SU-DHL-6 (cell line): ENCODE measurements around the gene JTB.

Experiments used
- H2AFZ ChIP-seq: fragments of 200-600 bp; sonication (generic); 2 replicates; pipeline ENCODE4 v1.6.1; 2014; ENCODE audit warnings: low read depth, mild to moderate bottlenecking, moderate library complexity, mixed read lengths, antibody characterized with exemption, low read length; ENCODE audit not compliant: severe bottlenecking
- H3F3A ChIP-seq: fragments of 200-600 bp; shearing (Covaris generic); 2 replicates; pipeline ENCODE4 v1.6.0; 2016; ENCODE audit warnings: antibody characterized with exemption, mild to moderate bottlenecking; ENCODE audit not compliant: insufficient read depth
- H3K27ac ChIP-seq: fragments of 200-600 bp; sonication (generic); 2 replicates; pipeline ENCODE4 v1.5.1; 2016; ENCODE audit warnings: low read depth, mild to moderate bottlenecking, low read length, moderate library complexity, mixed read lengths
- H3K27me3 ChIP-seq: fragments of 200-600 bp; sonication (generic), shearing (Covaris generic); 2 replicates; pipeline ENCODE4 v1.6.0; 2014; ENCODE audit warnings: mild to moderate bottlenecking, low read length
- H3K36me3 ChIP-seq: fragments of 200-600 bp; sonication (generic); 2 replicates; pipeline ENCODE4 v1.6.1; 2014; ENCODE audit warnings: mild to moderate bottlenecking, low read length, mixed read lengths
- H3K4me2 ChIP-seq: fragments of 300-600, 200-600 bp; shearing (Covaris generic), sonication (generic); 2 replicates; pipeline ENCODE4 v1.6.0; 2014; ENCODE audit warnings: low read length, low read depth, mild to moderate bottlenecking; ENCODE audit not compliant: poor library complexity, severe bottlenecking
- H3K4me3 ChIP-seq: fragments of 200-600 bp; sonication (generic); 2 replicates; pipeline ENCODE4 v1.5.1; 2014; ENCODE audit warnings: antibody characterized with exemption, low read length, mild to moderate bottlenecking, mixed read lengths; ENCODE audit not compliant: insufficient read depth, poor library complexity, severe bottlenecking
- H3K79me2 ChIP-seq: fragments of 200-600 bp; sonication (generic); 2 replicates; pipeline ENCODE4 v1.6.1; 2014; ENCODE audit warnings: mild to moderate bottlenecking, low read length, moderate library complexity; ENCODE audit not compliant: insufficient read depth
- H3K9ac ChIP-seq: fragments of 200-600 bp; sonication (generic); 2 replicates; pipeline ENCODE4 v1.7.0; 2014; ENCODE audit warnings: mild to moderate bottlenecking, low read length
- H3K9me2 ChIP-seq: fragments of 200-600 bp; sonication (generic); replicated peaks from 2 replicates; pipeline ENCODE4 v1.6.1; 2014; ENCODE audit warnings: low read length; ENCODE audit not compliant: insufficient read depth
- H3K9me3 ChIP-seq: fragments of 200-600 bp; sonication (generic); 2 replicates; pipeline ENCODE4 v1.6.1; 2014; ENCODE audit warnings: low read length, mixed read lengths; ENCODE audit not compliant: insufficient read depth
- H4K20me1 ChIP-seq: fragments of 200-600 bp; sonication (generic); 2 replicates; pipeline ENCODE4 v1.6.1; 2014; ENCODE audit warnings: low read depth, mild to moderate bottlenecking, antibody characterized with exemption, low read length, moderate library complexity, mixed read lengths
- EZH2phosphoT487 ChIP-seq: fragments of 200-600 bp; sonication (generic), shearing (Covaris generic); conservative IDR thresholded peaks from 2 replicates; pipeline ENCODE4 v1.6.1; 2018; ENCODE audit warnings: mild to moderate bottlenecking, antibody characterized with exemption, low read length, moderate library complexity, mixed read lengths
- TF ChIP-seq, protein P1 (sequence below): fragments of 200-600 bp; sonication (generic); IDR thresholded peaks from one replicate; pipeline ENCODE4 v1.5.1; 2017; ENCODE audit warnings: antibody characterized with exemption, mild to moderate bottlenecking, low read length, moderate library complexity; ENCODE audit not compliant: insufficient read depth, poor library complexity, severe bottlenecking

JTB gene

GRCh38 chr1:153929426-153929825, 48.0 kb downstream of the JTB start:
- H3K27ac ChIP-seq, result no peak overlapping the region
- H3K36me3 ChIP-seq, result no peaks in the 10 kb centered on the region
- no peak overlapping the region for H3K4me2 ChIP-seq

DNA sequence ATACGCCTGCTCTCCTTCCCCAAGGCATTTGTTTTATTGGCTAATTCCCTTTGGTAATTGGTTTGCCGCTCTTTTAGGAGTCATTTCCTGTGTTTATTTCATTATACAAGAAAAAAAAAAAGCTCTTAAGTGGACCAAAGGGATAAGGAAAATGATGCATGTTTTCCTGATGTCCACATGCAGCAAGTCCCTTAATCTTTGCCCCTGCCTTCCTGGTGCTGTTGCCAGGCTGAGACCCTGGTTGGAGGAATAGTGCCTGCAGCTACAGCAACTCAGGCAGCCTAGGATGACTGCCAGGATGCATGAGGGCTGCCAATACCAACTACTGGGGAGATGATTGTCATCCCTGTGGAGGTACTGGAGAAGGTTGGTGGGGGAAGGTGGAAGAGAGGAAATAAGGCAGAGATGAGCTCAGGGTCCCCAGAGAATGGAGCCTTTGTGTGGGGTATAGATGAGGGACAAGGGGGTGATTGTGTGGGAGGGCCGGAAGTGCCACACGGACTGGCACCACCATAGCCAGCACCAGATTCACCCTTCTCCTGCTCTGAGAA, 48.6 kb downstream of the JTB start:
- Histone ChIP-seq H3K4me2 (no peak overlapping the region), H2AFZ (no peak overlapping the region), H3K27me3 (no peaks in the 10 kb centered on the region), H3K36me3 (no peaks in the 10 kb centered on the region), H3K4me3 (no peak overlapping the region), H3K27ac (no peak overlapping the region; the same call in 1 of the 2 replicates), H3K9ac (no peak overlapping the region), H3K9me3 (no peaks in the 10 kb centered on the region), H3K9me2 (no peaks in the 10 kb centered on the region), H3K79me2 (no peaks in the 10 kb centered on the region; the same call in 1 of the 2 replicates), H4K20me1 (no peaks in the 10 kb centered on the region), H3F3A (peaks cover 20% of the 10 kb centered on the region)
- TF ChIP-seq, protein P1, sequence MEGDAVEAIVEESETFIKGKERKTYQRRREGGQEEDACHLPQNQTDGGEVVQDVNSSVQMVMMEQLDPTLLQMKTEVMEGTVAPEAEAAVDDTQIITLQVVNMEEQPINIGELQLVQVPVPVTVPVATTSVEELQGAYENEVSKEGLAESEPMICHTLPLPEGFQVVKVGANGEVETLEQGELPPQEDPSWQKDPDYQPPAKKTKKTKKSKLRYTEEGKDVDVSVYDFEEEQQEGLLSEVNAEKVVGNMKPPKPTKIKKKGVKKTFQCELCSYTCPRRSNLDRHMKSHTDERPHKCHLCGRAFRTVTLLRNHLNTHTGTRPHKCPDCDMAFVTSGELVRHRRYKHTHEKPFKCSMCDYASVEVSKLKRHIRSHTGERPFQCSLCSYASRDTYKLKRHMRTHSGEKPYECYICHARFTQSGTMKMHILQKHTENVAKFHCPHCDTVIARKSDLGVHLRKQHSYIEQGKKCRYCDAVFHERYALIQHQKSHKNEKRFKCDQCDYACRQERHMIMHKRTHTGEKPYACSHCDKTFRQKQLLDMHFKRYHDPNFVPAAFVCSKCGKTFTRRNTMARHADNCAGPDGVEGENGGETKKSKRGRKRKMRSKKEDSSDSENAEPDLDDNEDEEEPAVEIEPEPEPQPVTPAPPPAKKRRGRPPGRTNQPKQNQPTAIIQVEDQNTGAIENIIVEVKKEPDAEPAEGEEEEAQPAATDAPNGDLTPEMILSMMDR, result no peak
- no peak for TF ChIP-seq EZH2phosphoT487

More at GRCh38 chr1:153929426-153929825, 48.0 kb downstream of the JTB start:
- H4K20me1 ChIP-seq, result no peaks in the 10 kb centered on the region
- peaks cover 20% of the 10 kb centered on the region for H3F3A ChIP-seq
- no peak overlapping the region for H3K9ac ChIP-seq
- no peak for TF ChIP-seq EZH2phosphoT487
- TF ChIP-seq, protein P1, result no peak
- no peaks in the 10 kb centered on the region for H3K79me2 ChIP-seq
- H3K9me2 ChIP-seq, result no peaks in the 10 kb centered on the region
- no peaks in the 10 kb centered on the region for H3K9me3 ChIP-seq
- H3K4me3 ChIP-seq, result no peak overlapping the region
- no peak overlapping the region for H2AFZ ChIP-seq
- H3K27me3 ChIP-seq, result no peaks in the 10 kb centered on the region

DNA sequence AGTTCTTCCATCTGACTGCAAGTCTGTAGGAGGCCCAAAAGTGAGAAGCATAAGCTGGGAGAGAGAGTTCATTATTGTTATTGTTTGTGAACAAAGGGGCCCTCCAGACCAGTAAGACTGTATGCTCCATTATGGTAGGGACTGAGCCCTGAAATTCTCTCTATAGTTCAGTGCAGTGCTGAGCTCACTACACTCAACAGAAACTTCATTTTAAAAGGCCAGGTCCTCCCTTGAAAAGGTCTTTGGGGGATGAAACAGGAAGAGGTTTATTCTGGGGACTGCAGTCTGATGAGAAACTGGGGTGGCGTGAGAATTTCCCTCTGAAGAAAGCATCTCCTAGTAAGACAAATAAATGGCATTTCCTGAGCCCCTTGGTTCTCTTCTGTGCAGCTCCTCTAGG, 49.2 kb downstream of the JTB start:
- H3K79me2 ChIP-seq, result no peaks in the 10 kb centered on the region; the same call in 1 of the 2 replicates
- no peak overlapping the region for H2AFZ ChIP-seq
- H3K4me3 ChIP-seq, result no peak overlapping the region
- H3K27me3 ChIP-seq, result no peaks in the 10 kb centered on the region
- H3K9me3 ChIP-seq, result no peaks in the 10 kb centered on the region
- peak overlapping the region; percentile 32; the same call in 1 of the 2 replicates for H3K27ac ChIP-seq
- no peak overlapping the region for H3K9ac ChIP-seq
- H3K36me3 ChIP-seq, result no peaks in the 10 kb centered on the region
- H3K4me2 ChIP-seq, result no peak overlapping the region
- peaks cover 20% of the 10 kb centered on the region for H3F3A ChIP-seq
- no peaks in the 10 kb centered on the region for H4K20me1 ChIP-seq
- TF ChIP-seq, protein P1, result no peak
- TF ChIP-seq EZH2phosphoT487, result no peak
- H3K9me2 ChIP-seq, result no peaks in the 10 kb centered on the region
